ENCODE results near the gene NAPEPLD.

NAPEPLD gene

GRCh38 chr7:103142494-103142893, 6.4 kb downstream of the NAPEPLD start:
- H3K4me1 ChIP-seq (ENCODE audit: control insufficient read depth, insufficient read depth, low read length): no peaks in the 10 kb centered on the region
- H3K36me3 ChIP-seq (ENCODE audit: control insufficient read depth, insufficient read depth, low read length): no peaks in the 10 kb centered on the region
- no peak overlapping the region for H3K4me3 ChIP-seq (ENCODE audit: low read length)
- WGBS (ENCODE audit: insufficient coverage, insufficient read length): no CpG with 5 or more reads among the region's 1 CpG
- no peaks in the 10 kb centered on the region for H3K27me3 ChIP-seq (ENCODE audit: control insufficient read depth, insufficient read depth, low read length)
- no peak for DNase-seq (ENCODE audit: low read depth, low spot score)
- H3K9me3 ChIP-seq (ENCODE audit: control insufficient read depth, insufficient read depth, low read length): no peaks in the 10 kb centered on the region
- no peak overlapping the region for H3K27ac ChIP-seq (ENCODE audit: low read length)

- H3K27ac ChIP-seq (ENCODE audit: low read length): no peak overlapping the region
- no peaks in the 10 kb centered on the region for H3K9me3 ChIP-seq (ENCODE audit: control insufficient read depth, insufficient read depth, low read length)
- DNase-seq (ENCODE audit: low read depth, low spot score): no peak
- H3K27me3 ChIP-seq (ENCODE audit: control insufficient read depth, insufficient read depth, low read length): no peaks in the 10 kb centered on the region
- no CpG with 5 or more reads among the region's 8 CpGs for WGBS (ENCODE audit: insufficient coverage, insufficient read length)
- no peaks in the 10 kb centered on the region for H3K36me3 ChIP-seq (ENCODE audit: control insufficient read depth, insufficient read depth, low read length)
- no peaks in the 10 kb centered on the region for H3K4me1 ChIP-seq (ENCODE audit: control insufficient read depth, insufficient read depth, low read length)
- H3K4me3 ChIP-seq (ENCODE audit: low read length): no peak overlapping the region
Observed at GRCh38 chr7:103141753-103142404, 7.0 kb downstream of the NAPEPLD start.

- no peaks in the 10 kb centered on the region for H3K36me3 ChIP-seq (ENCODE audit: control insufficient read depth, insufficient read depth, low read length)
- WGBS (ENCODE audit: insufficient coverage, insufficient read length): no CpG with 5 or more reads among the region's 2 CpGs
- no peak overlapping the region for H3K4me3 ChIP-seq (ENCODE audit: low read length)
- H3K4me1 ChIP-seq (ENCODE audit: control insufficient read depth, insufficient read depth, low read length): no peaks in the 10 kb centered on the region; the same call in 1 of the 2 replicates
- H3K27ac ChIP-seq (ENCODE audit: low read length): no peak overlapping the region
- no peaks in the 10 kb centered on the region for H3K27me3 ChIP-seq (ENCODE audit: control insufficient read depth, insufficient read depth, low read length)
- H3K9me3 ChIP-seq (ENCODE audit: control insufficient read depth, insufficient read depth, low read length): no peaks in the 10 kb centered on the region
- DNase-seq (ENCODE audit: low read depth, low spot score): no peak
Observed at GRCh38 chr7:103140685-103141084, 8.2 kb downstream of the NAPEPLD start.

GRCh38 chr7:103140061-103140460, 8.8 kb downstream of the NAPEPLD start:
- no CpG with 5 or more reads among the region's 2 CpGs for WGBS (ENCODE audit: insufficient coverage, insufficient read length)
- no peaks in the 10 kb centered on the region; the same call in 1 of the 2 replicates for H3K4me1 ChIP-seq (ENCODE audit: control insufficient read depth, insufficient read depth, low read length)
- no peak overlapping the region for H3K27ac ChIP-seq (ENCODE audit: low read length)
- H3K9me3 ChIP-seq (ENCODE audit: control insufficient read depth, insufficient read depth, low read length): no peaks in the 10 kb centered on the region
- no peaks in the 10 kb centered on the region for H3K27me3 ChIP-seq (ENCODE audit: control insufficient read depth, insufficient read depth, low read length)
- no peak overlapping the region for H3K4me3 ChIP-seq (ENCODE audit: low read length)
- no peaks in the 10 kb centered on the region for H3K36me3 ChIP-seq (ENCODE audit: control insufficient read depth, insufficient read depth, low read length)
- DNase-seq (ENCODE audit: low read depth, low spot score): no peak

GRCh38 chr7:103134836-103135554, 13.9 kb downstream of the NAPEPLD start:
- H3K4me3 ChIP-seq (ENCODE audit: low read length): no peak overlapping the region
- no peak overlapping the region for H3K27ac ChIP-seq (ENCODE audit: low read length)
- H3K27me3 ChIP-seq (ENCODE audit: control insufficient read depth, insufficient read depth, low read length): no peaks in the 10 kb centered on the region
- WGBS (ENCODE audit: insufficient coverage, insufficient read length): no CpG with 5 or more reads among the region's 3 CpGs
- no peak for DNase-seq (ENCODE audit: low read depth, low spot score)
- H3K4me1 ChIP-seq (ENCODE audit: control insufficient read depth, insufficient read depth, low read length): no peaks in the 10 kb centered on the region; the same call in 1 of the 2 replicates
- no peaks in the 10 kb centered on the region for H3K36me3 ChIP-seq (ENCODE audit: control insufficient read depth, insufficient read depth, low read length)
- H3K9me3 ChIP-seq (ENCODE audit: control insufficient read depth, insufficient read depth, low read length): no peaks in the 10 kb centered on the region

- H3K4me3 ChIP-seq (ENCODE audit: low read length): no peak overlapping the region
- no peak for DNase-seq (ENCODE audit: low read depth, low spot score)
- no peaks in the 10 kb centered on the region for H3K9me3 ChIP-seq (ENCODE audit: control insufficient read depth, insufficient read depth, low read length)
- H3K27ac ChIP-seq (ENCODE audit: low read length): no peak overlapping the region
- H3K27me3 ChIP-seq (ENCODE audit: control insufficient read depth, insufficient read depth, low read length): no peaks in the 10 kb centered on the region
- no peaks in the 10 kb centered on the region for H3K36me3 ChIP-seq (ENCODE audit: control insufficient read depth, insufficient read depth, low read length)
- no CpG with 5 or more reads among the region's 9 CpGs for WGBS (ENCODE audit: insufficient coverage, insufficient read length)
- no peaks in the 10 kb centered on the region; the same call in 1 of the 2 replicates for H3K4me1 ChIP-seq (ENCODE audit: control insufficient read depth, insufficient read depth, low read length)
Observed at GRCh38 chr7:103132995-103133688, 15.8 kb downstream of the NAPEPLD start.

GRCh38 chr7:103130901-103131624, 17.8 kb downstream of the NAPEPLD start:
- Histone ChIP-seq H3K4me1 (ENCODE audit: control insufficient read depth, insufficient read depth, low read length) (no peaks in the 10 kb centered on the region; the same call in 1 of the 2 replicates), H3K9me3 (ENCODE audit: control insufficient read depth, insufficient read depth, low read length) (no peaks in the 10 kb centered on the region), H3K27ac (ENCODE audit: low read length) (no peak overlapping the region), H3K4me3 (ENCODE audit: low read length) (no peak overlapping the region), H3K27me3 (ENCODE audit: control insufficient read depth, insufficient read depth, low read length) (no peaks in the 10 kb centered on the region), H3K36me3 (ENCODE audit: control insufficient read depth, insufficient read depth, low read length) (no peaks in the 10 kb centered on the region)
- no peak for DNase-seq (ENCODE audit: low read depth, low spot score)
- no CpG with 5 or more reads among the region's 9 CpGs for WGBS (ENCODE audit: insufficient coverage, insufficient read length)

GRCh38 chr7:103129702-103130549, 19.0 kb downstream of the NAPEPLD start:
- no peaks in the 10 kb centered on the region for H3K9me3 ChIP-seq (ENCODE audit: control insufficient read depth, insufficient read depth, low read length)
- H3K27ac ChIP-seq (ENCODE audit: low read length): no peak overlapping the region
- no peak overlapping the region for H3K4me3 ChIP-seq (ENCODE audit: low read length)
- no peak for DNase-seq (ENCODE audit: low read depth, low spot score)
- WGBS (ENCODE audit: insufficient coverage, insufficient read length): no CpG with 5 or more reads among the region's 6 CpGs
- H3K4me1 ChIP-seq (ENCODE audit: control insufficient read depth, insufficient read depth, low read length): no peaks in the 10 kb centered on the region
- no peaks in the 10 kb centered on the region for H3K27me3 ChIP-seq (ENCODE audit: control insufficient read depth, insufficient read depth, low read length)
- H3K36me3 ChIP-seq (ENCODE audit: control insufficient read depth, insufficient read depth, low read length): 0 out of 2 replicates have a peak, but pooled peaks cover 2% of the 10 kb centered on the region

- DNase-seq (ENCODE audit: low read depth, low spot score): no peak
- Histone ChIP-seq H3K27ac (ENCODE audit: low read length) (no peak overlapping the region), H3K36me3 (ENCODE audit: control insufficient read depth, insufficient read depth, low read length) (0 out of 2 replicates have a peak, but pooled peaks cover 2% of the 10 kb centered on the region), H3K27me3 (ENCODE audit: control insufficient read depth, insufficient read depth, low read length) (no peaks in the 10 kb centered on the region), H3K9me3 (ENCODE audit: control insufficient read depth, insufficient read depth, low read length) (no peaks in the 10 kb centered on the region), H3K4me1 (ENCODE audit: control insufficient read depth, insufficient read depth, low read length) (no peaks in the 10 kb centered on the region), H3K4me3 (ENCODE audit: low read length) (no peak overlapping the region)
- WGBS (ENCODE audit: insufficient coverage, insufficient read length): no CpG with 5 or more reads among the region's 2 CpGs
Observed at GRCh38 chr7:103127006-103127405, 21.9 kb downstream of the NAPEPLD start.

All from iPS DF 6.9 (cell line).